WTC11 (cell line): ENCODE data around the gene SGPL1. TPM values are rescaled to one million over a fixed set of nuclear protein-coding genes. Genes with fewer than 3 reads are reported as not detected.
A peak's percentile ranks its signal among the peaks of the same experiment; 100 is the strongest.

Experiments used
- ATAC-seq: fragments of 200-7000 bp; cut with Tn5 transposase; 2 replicates; pipeline ENCODE4 v1.10.0; 2021; ENCODE audit warnings: mild to moderate bottlenecking, moderate library complexity
- CTCF ChIA-PET: fragments of 300-600 bp; sonication (Branson Sonifier 250); formaldehyde crosslinking; loops from one replicate; lab custom pipeline; 2021; ENCODE audit warnings: antibody characterized with exemption; lab: Charles Lee
- POLR2A ChIA-PET: fragments of 350-600 bp; sonication (Branson Sonifier 250); formaldehyde crosslinking; loops from one replicate; lab custom pipeline; 2021; ENCODE audit warnings: antibody characterized with exemption; lab: Charles Lee
- DNase-seq: peaks from one replicate; pipeline ENCODE4 v3.0.0; 2021; ENCODE audit warnings: low spot score
- H3K27ac Mint-ChIP-seq: 2 replicates; pipeline ENCODE4 v1.8.0; 2021; ENCODE audit warnings: mixed read lengths
- H3K27me3 Mint-ChIP-seq: 2 replicates; pipeline ENCODE4 v1.8.0; 2021; ENCODE audit warnings: low read depth, mild to moderate bottlenecking, moderate library complexity, mixed read lengths
- H3K36me3 Mint-ChIP-seq: 2 replicates; pipeline ENCODE4 v1.8.0; 2021; ENCODE audit warnings: mixed read lengths
- H3K4me1 Mint-ChIP-seq: 2 replicates; pipeline ENCODE4 v1.8.0; 2022; ENCODE audit warnings: mixed read lengths
- H3K4me3 Mint-ChIP-seq: 2 replicates; pipeline ENCODE4 v1.8.0; 2021; ENCODE audit warnings: mild to moderate bottlenecking, moderate library complexity, mixed read lengths
- H3K9me3 Mint-ChIP-seq: 2 replicates; pipeline ENCODE4 v1.8.0; 2021; ENCODE audit warnings: mixed read lengths
- AFF4 ChIP-seq: sonication (generic); formaldehyde crosslinking; IDR thresholded peaks from 2 replicates; pipeline ENCODE4 v1.8.1; 2023; ENCODE audit warnings: mild to moderate bottlenecking, missing genetic modification reagents, borderline replicate concordance
- CBFB ChIP-seq: sonication (generic); formaldehyde crosslinking; IDR thresholded peaks from 2 replicates; pipeline ENCODE4 v1.8.1; 2022; ENCODE audit warnings: mild to moderate bottlenecking, low read depth, missing genetic modification reagents
- CTCF ChIP-seq: fragments of 200-600 bp; IDR thresholded peaks from 2 replicates; pipeline ENCODE4 v1.8.0; 2022; ENCODE audit warnings: antibody characterized with exemption
- E2F5 ChIP-seq: sonication (generic); formaldehyde crosslinking; IDR thresholded peaks from 2 replicates; pipeline ENCODE4 v1.8.1; 2022; ENCODE audit warnings: mild to moderate bottlenecking, moderate library complexity, missing genetic modification reagents
- EMX1 ChIP-seq: fragments of 250-450 bp; sonication (Bioruptor Pico); IDR thresholded peaks from 2 replicates; pipeline ENCODE4 v1.8.0; 2021; ENCODE audit warnings: mild to moderate bottlenecking
- ESRRA ChIP-seq: sonication (generic); formaldehyde crosslinking; IDR thresholded peaks from 2 replicates; pipeline ENCODE4 v1.8.1; 2022; ENCODE audit warnings: mild to moderate bottlenecking, missing genetic modification reagents, borderline replicate concordance
- IRF1 ChIP-seq: sonication (generic); formaldehyde crosslinking; IDR thresholded peaks from 2 replicates; pipeline ENCODE4 v1.8.0; 2023; ENCODE audit warnings: missing genetic modification reagents
- IRF2 ChIP-seq: sonication (generic); formaldehyde crosslinking; IDR thresholded peaks from 2 replicates; pipeline ENCODE4 v1.8.0; 2022; ENCODE audit warnings: low read depth, missing genetic modification reagents, borderline replicate concordance
- MLX ChIP-seq: sonication (generic); formaldehyde crosslinking; IDR thresholded peaks from 2 replicates; pipeline ENCODE4 v1.8.1; 2023; ENCODE audit warnings: mild to moderate bottlenecking, missing genetic modification reagents, moderate library complexity
- TP53 ChIP-seq: sonication (generic); formaldehyde crosslinking; IDR thresholded peaks from 2 replicates; pipeline ENCODE4 v1.8.1; 2023; ENCODE audit warnings: mild to moderate bottlenecking, missing genetic modification reagents
- ZBTB21 ChIP-seq: sonication (generic); formaldehyde crosslinking; IDR thresholded peaks from 2 replicates; pipeline ENCODE4 v1.8.1; 2023; ENCODE audit warnings: mild to moderate bottlenecking, missing genetic modification reagents, borderline replicate concordance
- ZNF232 ChIP-seq: sonication (generic); formaldehyde crosslinking; IDR thresholded peaks from 2 replicates; pipeline ENCODE4 v1.8.0; 2022; ENCODE audit warnings: mild to moderate bottlenecking, missing genetic modification reagents
- ZNF317 ChIP-seq: sonication (generic); formaldehyde crosslinking; IDR thresholded peaks from 2 replicates; pipeline ENCODE4 v1.8.1; 2023; ENCODE audit warnings: low read depth, mild to moderate bottlenecking, moderate library complexity, missing genetic modification reagents, borderline replicate concordance
- ZNF396 ChIP-seq: fragments of 250-450 bp; sonication (Bioruptor Pico); IDR thresholded peaks from 2 replicates; pipeline ENCODE4 v1.8.0; 2021; ENCODE audit warnings: mild to moderate bottlenecking, moderate library complexity, borderline replicate concordance
- ZNF423 ChIP-seq: fragments of 250-450 bp; sonication (Bioruptor Pico); IDR thresholded peaks from 2 replicates; pipeline ENCODE4 v2.1.2; 2022; ENCODE audit warnings: mild to moderate bottlenecking, moderate library complexity
- total RNA-seq: library from RNA; stranded (reverse); gene quantifications from 3 replicates; pipeline ENCODE4 v1.2.3, GENCODE V29; 2021
- TF ChIP-seq, protein P1 (sequence below): sonication (generic); formaldehyde crosslinking; IDR thresholded peaks from 2 replicates; pipeline ENCODE4 v1.8.1; 2022; ENCODE audit warnings: missing genetic modification reagents, borderline replicate concordance

The SGPL1 gene
- total RNA-seq, 1 experiment from 2014 or later = 44.6 TPM

GRCh38 chr10:70806841-70807240, 8.9 kb upstream of the SGPL1 start:
- H3K4me1 Mint-ChIP-seq = peaks cover 20% of the 10 kb centered on the region
- no peak for TF ChIP-seq ZNF317 (CRISPR knock-in tag)
- TF ChIP-seq, protein P1, sequence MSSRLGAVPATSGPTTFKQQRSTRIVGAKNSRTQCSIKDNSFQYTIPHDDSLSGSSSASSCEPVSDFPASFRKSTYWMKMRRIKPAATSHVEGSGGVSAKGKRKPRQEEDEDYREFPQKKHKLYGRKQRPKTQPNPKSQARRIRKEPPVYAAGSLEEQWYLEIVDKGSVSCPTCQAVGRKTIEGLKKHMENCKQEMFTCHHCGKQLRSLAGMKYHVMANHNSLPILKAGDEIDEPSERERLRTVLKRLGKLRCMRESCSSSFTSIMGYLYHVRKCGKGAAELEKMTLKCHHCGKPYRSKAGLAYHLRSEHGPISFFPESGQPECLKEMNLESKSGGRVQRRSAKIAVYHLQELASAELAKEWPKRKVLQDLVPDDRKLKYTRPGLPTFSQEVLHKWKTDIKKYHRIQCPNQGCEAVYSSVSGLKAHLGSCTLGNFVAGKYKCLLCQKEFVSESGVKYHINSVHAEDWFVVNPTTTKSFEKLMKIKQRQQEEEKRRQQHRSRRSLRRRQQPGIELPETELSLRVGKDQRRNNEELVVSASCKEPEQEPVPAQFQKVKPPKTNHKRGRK (CRISPR knock-in tag) = no peak
- no peak for TF ChIP-seq ESRRA
- TF ChIP-seq E2F5 (CRISPR knock-in tag) = no peak
- TF ChIP-seq IRF1 = no peak
- TF ChIP-seq EMX1 (CRISPR knock-in tag) = no peak
- no peak for TF ChIP-seq TP53 (CRISPR knock-in tag)
- peaks cover 17% of the 10 kb centered on the region for H3K9me3 Mint-ChIP-seq
- no peak for ATAC-seq
- DNase-seq = no peak
- CTCF ChIA-PET = interaction anchor here (1.7 kb wide), 1 partner anchor 9 kb away, joined by 3 read pairs; no protein-coding TSS in a partner anchor
- no peaks in the 10 kb centered on the region for H3K36me3 Mint-ChIP-seq
- no peak overlapping the region for H3K4me3 Mint-ChIP-seq
- H3K27me3 Mint-ChIP-seq = peaks cover 2% of the 10 kb centered on the region
- no peak overlapping the region for H3K27ac Mint-ChIP-seq
- POLR2A ChIA-PET = no interaction called here

GRCh38 chr10:70807556-70807955, 8.2 kb upstream of the SGPL1 start:
- Mint-ChIP-seq H3K27ac (no peak overlapping the region), H3K36me3 (no peaks in the 10 kb centered on the region), H3K9me3 (peaks cover 13% of the 10 kb centered on the region), H3K4me3 (no peak overlapping the region), H3K4me1 (peaks cover 20% of the 10 kb centered on the region), H3K27me3 (peaks cover 2% of the 10 kb centered on the region)
- ChIA-PET POLR2A (no interaction called here), CTCF (no interaction called here)
- no peak for DNase-seq
- no peak for TF ChIP-seq ZNF396 (CRISPR knock-in tag)
- no peak for TF ChIP-seq CTCF
- no peak for TF ChIP-seq CBFB
- no peak for TF ChIP-seq ZBTB21 (CRISPR knock-in tag)
- ATAC-seq = no peak

DNA sequence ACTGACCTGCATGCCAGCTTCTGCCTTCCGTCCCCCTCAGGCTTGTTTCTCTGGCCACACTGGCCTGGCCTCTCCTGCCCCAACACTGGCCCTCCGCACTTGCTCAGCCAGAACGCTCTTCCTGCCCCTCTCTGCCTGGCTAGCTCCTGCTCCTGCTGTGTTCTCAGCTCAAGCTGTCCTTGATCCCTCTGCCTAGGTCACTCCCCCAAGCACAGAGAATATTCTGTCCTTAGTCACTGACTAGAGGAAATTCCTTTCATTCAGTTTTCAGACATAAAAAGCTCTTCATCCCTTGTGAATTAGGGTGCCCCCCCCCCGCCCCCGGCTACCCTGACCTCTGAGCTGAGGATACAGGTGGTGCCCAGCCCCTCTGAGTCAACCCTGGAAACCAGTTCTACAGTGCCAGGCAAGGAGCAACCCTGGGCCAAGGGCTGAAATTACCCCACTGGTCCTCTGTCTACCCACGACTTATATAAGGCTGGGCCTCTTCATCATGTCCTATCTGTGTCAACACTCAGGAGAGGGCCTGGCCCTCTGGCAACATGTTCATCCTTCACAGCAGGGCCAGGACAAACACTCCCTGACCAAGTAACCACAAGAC, 6.6 kb upstream of the SGPL1 start:
- H3K4me1 Mint-ChIP-seq = peaks cover 20% of the 10 kb centered on the region
- H3K27me3 Mint-ChIP-seq = peaks cover 2% of the 10 kb centered on the region; the same call in 1 of the 2 replicates
- 0 out of 2 replicates have a peak, but pooled peaks cover 4% of the 10 kb centered on the region for H3K9me3 Mint-ChIP-seq
- TF ChIP-seq AFF4 = no peak
- TF ChIP-seq ZNF423 (CRISPR knock-in tag) = no peak
- no peak for TF ChIP-seq MLX (CRISPR knock-in tag)
- no peak for TF ChIP-seq CBFB
- TF ChIP-seq ZNF232 (CRISPR knock-in tag) = no peak
- TF ChIP-seq IRF2 (CRISPR knock-in tag) = no peak
- no peaks in the 10 kb centered on the region for H3K36me3 Mint-ChIP-seq
- H3K4me3 Mint-ChIP-seq = no peak overlapping the region
- DNase-seq (no peak), ATAC-seq (peak; percentile 58)
- H3K27ac Mint-ChIP-seq = no peak overlapping the region
- POLR2A ChIA-PET = no interaction called here
- CTCF ChIA-PET = no interaction called here
